ENCODE results near the gene ASB2. TPM values are rescaled to one million over a fixed set of nuclear protein-coding genes. Genes with fewer than 3 reads are reported as not detected.

ASB2 gene
- total RNA-seq, 1 experiment from 2014 or later: 0.35 TPM

DNA sequence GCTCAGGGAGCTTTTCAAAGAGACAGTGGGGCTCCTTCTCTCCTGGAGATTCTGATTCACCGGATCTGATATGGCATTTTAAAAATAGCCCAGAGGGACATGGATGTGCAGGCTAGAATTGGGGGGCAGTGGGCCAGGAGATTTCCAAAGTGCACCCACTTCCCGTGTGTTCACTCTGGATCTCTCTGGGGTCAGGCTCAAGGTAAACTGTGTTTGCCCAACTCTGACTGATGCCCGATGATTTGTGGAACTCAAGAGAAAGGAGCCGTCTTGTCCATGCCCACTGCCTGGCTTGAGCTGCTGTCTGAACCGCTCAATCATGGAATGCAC is 31.3 kb downstream of the ASB2 start:
- no peak overlapping the region for H3K18ac ChIP-seq (ENCODE audit: insufficient read length, low read depth, low read length)

More for the DNA sequence above, 31.3 kb downstream of the ASB2 start:
- no peak overlapping the region for H4K91ac ChIP-seq (ENCODE audit: insufficient read length, low read depth, low read length)
- H2BK20ac ChIP-seq (ENCODE audit: low read depth, low read length, poor library complexity, severe bottlenecking): no peak overlapping the region
- no peak overlapping the region for H3K27ac Mint-ChIP-seq
- no peaks in the 10 kb centered on the region for H3K79me2 ChIP-seq (ENCODE audit: insufficient read depth, low read length)
- no peak overlapping the region for H3K4me3 Mint-ChIP-seq
- no peak overlapping the region for H4K8ac ChIP-seq (replicated peaks; ENCODE audit: insufficient read length, low read depth, low read length)
- H3K4me2 ChIP-seq (ENCODE audit: insufficient read depth, insufficient read length, low read length): no peak overlapping the region
- no peaks in the 10 kb centered on the region for H3K79me1 ChIP-seq (ENCODE audit: insufficient read depth, low read depth, low read length, poor library complexity, severe bottlenecking)
- H3K27me3 ChIP-seq (ENCODE audit: insufficient read depth, low read length): no peaks in the 10 kb centered on the region
- no peaks in the 10 kb centered on the region for H3K9me3 Mint-ChIP-seq
- no peaks in the 10 kb centered on the region for H3K9me3 ChIP-seq (ENCODE audit: control insufficient read depth, low read depth, low read length)
- DNase-seq: no peak
- TF ChIP-seq CTCF (conservative IDR thresholded peaks at IDR 0.05): no peak
- no peak overlapping the region for H3K4ac ChIP-seq (ENCODE audit: low read depth, low read length)
- no CpG with 5 or more reads among the region's 5 CpGs for WGBS (ENCODE audit: extremely low coverage, insufficient read length, low lambda C conversion rate)
- no peak overlapping the region for H2BK12ac ChIP-seq (ENCODE audit: insufficient read length, low read depth, low read length)
- H3K27me3 Mint-ChIP-seq (ENCODE audit: low read depth): peaks cover 9% of the 10 kb centered on the region
- no peaks in the 10 kb centered on the region for H3K36me3 Mint-ChIP-seq (ENCODE audit: insufficient read depth in 1 of 3, low read depth in 3 of 3)
- H2BK5ac ChIP-seq (ENCODE audit: insufficient read length, low read length): no peak overlapping the region
- H2AFZ ChIP-seq (ENCODE audit: low read length): no peak overlapping the region
- H3K4me1 ChIP-seq (ENCODE audit: insufficient read depth, low read length): no peaks in the 10 kb centered on the region; the same call in 1 of the 2 replicates
- no peak overlapping the region for H2BK120ac ChIP-seq (ENCODE audit: low read depth, low read length, poor library complexity, severe bottlenecking)
- H3T11ph ChIP-seq (ENCODE audit: low read length): no peak overlapping the region
- H3K4me1 Mint-ChIP-seq: peaks cover 17 to 24% of the 10 kb centered on the region in 2 experiments
- no peaks in the 10 kb centered on the region for H4K20me1 ChIP-seq (ENCODE audit: control insufficient read depth, insufficient read depth, insufficient read length)
- H2BK15ac ChIP-seq (ENCODE audit: low read depth, low read length): no peak overlapping the region
- no peak overlapping the region for H3K27ac ChIP-seq (ENCODE audit: insufficient read length, low read depth, low read length)
- peak overlapping the region; percentile 1; the same call in 1 of the 2 replicates for H3K14ac ChIP-seq (ENCODE audit: insufficient read depth, low read length)
- H3K23me2 ChIP-seq (ENCODE audit: insufficient read length, low read depth, low read length, poor library complexity, severe bottlenecking): no peaks in the 10 kb centered on the region
- no peak overlapping the region for H3K23ac ChIP-seq (ENCODE audit: insufficient read length, low read depth, low read length)
- no peak overlapping the region for H2AK5ac ChIP-seq (ENCODE audit: insufficient read length, low read length)
- no peak overlapping the region for H3K56ac ChIP-seq (ENCODE audit: insufficient read length, low read depth, low read length)
- H4K5ac ChIP-seq (ENCODE audit: insufficient read length, low read depth, low read length): no peak overlapping the region
- H3K9ac ChIP-seq (ENCODE audit: extremely low read depth, insufficient read length, low read length): no peak overlapping the region
